Measurements from ENCODE around the gene HMG20A. TPM values are rescaled to one million over a fixed set of nuclear protein-coding genes. Genes with fewer than 3 reads are reported as not detected.

The HMG20A gene
- total RNA-seq, 4 donors from 2014 or later: 26.2 to 30.5 (median 28.4) TPM

DNA sequence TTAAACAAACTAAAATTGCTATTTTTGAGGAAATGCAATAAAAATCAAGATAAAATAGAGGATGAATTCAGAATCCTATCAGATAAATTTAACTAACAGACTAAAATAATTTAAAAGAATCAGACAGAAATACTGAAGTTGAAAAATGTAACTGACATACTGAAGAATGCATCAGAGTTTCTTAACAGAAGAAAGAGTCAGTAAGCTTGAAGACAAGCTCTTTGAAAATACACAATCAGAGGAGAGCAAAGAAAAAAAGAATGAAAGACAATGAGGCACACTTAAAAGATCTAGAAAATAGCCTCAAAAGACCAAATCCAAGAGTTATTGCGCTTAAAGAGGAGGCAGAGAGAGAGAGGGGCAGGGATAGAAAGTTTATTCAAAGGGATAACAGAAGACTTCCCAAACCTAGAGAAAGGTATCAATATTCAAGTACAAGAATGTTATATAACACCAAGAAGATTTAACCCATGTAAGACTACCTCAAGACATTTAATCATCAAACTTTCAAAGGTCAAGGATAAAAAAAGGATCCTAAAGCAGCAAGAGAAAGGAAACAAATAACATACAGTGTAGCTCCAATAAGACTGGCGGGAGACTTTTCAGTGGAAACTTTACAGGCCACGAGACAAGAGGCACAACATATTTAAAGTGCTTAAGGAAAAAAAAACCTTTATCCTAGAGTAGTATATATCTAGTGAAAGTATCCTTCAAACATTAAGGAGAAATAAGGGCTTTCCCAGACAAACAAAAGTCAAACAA lies 25.5 kb upstream of the HMG20A start:
- TF ChIP-seq, protein P1, sequence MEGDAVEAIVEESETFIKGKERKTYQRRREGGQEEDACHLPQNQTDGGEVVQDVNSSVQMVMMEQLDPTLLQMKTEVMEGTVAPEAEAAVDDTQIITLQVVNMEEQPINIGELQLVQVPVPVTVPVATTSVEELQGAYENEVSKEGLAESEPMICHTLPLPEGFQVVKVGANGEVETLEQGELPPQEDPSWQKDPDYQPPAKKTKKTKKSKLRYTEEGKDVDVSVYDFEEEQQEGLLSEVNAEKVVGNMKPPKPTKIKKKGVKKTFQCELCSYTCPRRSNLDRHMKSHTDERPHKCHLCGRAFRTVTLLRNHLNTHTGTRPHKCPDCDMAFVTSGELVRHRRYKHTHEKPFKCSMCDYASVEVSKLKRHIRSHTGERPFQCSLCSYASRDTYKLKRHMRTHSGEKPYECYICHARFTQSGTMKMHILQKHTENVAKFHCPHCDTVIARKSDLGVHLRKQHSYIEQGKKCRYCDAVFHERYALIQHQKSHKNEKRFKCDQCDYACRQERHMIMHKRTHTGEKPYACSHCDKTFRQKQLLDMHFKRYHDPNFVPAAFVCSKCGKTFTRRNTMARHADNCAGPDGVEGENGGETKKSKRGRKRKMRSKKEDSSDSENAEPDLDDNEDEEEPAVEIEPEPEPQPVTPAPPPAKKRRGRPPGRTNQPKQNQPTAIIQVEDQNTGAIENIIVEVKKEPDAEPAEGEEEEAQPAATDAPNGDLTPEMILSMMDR (IDR thresholded peaks at IDR 0.05; ENCODE audit: low read depth): no peak

DNA sequence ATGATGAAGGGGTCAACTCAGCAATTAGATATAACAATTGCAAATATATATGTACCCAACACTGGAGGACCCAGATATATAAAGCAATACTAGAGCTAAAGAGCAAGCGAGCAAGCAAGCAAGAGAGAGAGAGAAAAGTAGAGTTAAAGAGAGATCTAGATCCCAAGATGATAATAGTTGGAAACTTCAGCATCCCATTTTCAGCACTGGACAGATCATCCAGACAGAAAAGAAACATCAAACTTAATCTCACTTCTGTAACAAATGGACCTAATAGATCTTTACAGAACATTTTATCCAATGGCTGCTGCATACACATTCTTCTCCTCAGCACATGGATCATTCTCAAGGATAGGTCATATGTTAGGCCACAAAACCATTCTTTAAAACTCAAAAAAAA lies 24.0 kb upstream of the HMG20A start:
- TF ChIP-seq, protein P1 (IDR thresholded peaks at IDR 0.05; ENCODE audit: low read depth): no peak

DNA sequence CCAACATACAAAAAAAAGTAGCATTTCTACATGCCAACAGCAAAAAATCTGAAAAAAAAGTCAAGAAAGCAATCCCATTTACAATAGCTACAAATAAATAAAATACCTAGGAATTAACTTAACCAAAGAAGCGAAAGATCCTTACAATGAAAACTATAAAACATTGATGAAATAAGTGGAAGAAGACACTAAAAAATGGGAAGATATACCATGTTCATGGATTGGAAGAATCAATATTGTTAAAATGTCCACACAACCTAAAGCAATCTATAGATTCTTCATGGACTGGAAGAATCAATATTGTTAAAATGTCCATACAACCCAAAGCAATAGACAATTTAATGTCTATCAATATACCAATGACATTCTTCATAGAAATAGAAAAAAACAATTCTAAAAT lies 21.8 kb upstream of the HMG20A start:
- TF ChIP-seq, protein P1 (IDR thresholded peaks at IDR 0.05; ENCODE audit: low read depth): no peak

DNA sequence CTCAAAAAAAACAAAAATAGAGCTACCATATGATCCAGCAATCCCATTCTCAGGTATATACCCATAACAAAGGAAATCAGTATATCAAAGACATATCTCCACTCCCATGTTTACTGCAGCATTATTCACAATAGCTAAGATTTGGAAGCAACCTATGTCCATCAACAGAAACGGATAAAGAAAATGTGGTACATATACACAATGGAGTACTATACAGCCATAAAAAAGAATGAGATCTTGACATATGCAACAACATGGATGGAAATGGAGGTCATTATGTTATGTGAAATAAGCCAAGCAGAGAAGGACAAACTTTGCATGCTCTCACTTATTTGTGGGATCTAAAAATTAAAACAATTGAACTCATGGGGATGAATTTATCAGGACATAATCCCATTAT lies 20.4 kb upstream of the HMG20A start:
- TF ChIP-seq, protein P1 (IDR thresholded peaks at IDR 0.05; ENCODE audit: low read depth): no peak

DNA sequence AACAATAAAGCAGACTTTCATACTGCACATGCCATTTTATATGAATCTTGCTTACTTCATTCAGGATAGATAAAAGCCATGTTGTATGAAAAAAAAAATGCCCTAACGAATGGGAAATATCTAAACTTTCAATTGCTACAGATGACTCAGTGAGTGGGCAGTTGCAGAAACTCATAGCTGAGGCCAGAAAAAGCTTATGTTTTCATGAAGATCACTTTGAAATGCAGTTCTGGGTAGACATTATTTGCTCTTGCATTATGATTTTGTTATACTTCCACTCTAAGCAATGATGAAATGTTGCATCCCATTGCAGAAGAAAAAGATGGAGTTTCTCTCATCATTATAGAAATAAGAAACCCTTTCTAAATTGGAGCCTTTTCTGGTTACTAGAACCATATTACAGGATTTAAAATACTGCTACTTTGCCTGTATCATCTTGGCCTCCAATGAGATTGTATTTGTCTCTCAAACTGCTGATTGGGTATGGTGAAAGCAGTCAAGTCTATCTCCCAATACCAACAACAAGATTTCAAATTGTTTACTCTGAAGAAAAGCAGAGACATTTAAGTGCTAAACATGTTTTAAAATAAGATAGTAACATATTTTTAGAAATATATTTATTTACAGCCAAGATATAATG lies 17.8 kb upstream of the HMG20A start:
- TF ChIP-seq, protein P1 (IDR thresholded peaks at IDR 0.05; ENCODE audit: low read depth): no peak

DNA sequence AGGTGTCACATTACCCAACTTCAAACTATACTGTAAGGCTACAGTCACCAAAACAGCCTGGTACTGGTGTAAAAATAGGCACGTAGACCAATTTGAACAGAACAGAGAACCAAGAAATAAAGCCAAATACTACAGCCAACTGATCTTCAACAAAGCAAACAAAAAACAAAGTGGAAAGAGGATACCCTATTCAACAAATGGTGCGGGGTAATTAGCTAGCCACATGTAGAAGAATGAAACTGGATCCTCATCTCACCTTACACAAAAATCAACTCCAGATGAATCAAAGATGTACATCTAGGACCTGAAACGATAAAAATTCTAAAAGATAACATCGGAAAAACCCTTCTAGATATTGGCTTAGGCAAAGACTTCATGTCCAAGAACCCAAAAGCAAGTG lies 13.8 kb upstream of the HMG20A start:
- TF ChIP-seq, protein P1 (IDR thresholded peaks at IDR 0.05; ENCODE audit: low read depth): no peak

DNA sequence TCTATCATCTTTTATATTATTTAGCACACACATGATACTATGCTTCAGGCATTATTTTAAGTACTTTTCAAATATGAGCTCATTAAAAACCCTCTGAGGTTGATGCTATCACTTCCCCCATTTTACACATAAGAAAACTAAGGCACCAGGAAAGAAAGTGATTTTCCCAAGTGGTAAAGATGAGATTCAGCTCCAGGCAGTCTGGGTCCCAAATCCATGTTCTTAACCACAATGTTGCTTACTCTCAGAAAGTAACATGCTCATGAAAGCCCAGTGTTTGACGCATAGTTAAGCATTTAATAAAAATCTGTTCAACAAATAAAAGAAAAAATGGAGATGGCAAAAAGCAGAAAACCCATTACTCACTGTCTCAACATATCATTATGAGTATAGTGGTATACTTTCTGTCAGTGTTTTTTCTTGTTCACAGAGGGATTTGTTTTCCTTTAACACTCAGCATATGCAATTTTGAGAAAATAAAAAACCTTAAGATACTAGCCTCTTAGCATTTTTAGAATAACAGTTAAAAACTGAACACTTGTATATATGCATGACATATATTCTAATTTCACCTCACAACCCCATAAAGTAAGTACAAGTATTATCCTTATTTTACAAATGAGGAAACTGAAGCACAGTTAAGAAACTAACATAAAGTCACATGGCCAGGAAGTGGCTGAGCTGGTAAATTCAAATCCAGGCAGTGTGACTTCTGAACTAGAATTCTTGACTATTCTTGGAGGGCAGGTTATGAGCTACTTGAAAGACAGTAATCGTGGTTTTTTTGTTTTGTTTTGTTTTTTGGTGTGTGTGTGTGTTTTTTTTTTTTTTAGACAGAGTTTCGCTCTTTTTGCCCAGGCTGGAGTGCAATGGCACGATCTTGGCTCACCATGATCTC lies 11.2 kb upstream of the HMG20A start:
- TF ChIP-seq, protein P1 (IDR thresholded peaks at IDR 0.05; ENCODE audit: low read depth): no peak

All from subcutaneous adipose tissue (tissue), 4 donors.